DOHH2 (cell line): Measurements from ENCODE around the gene NKX2-4.

Experiments
- CTCF ChIP-seq: fragments of 200-600 bp; sonication (generic); IDR thresholded peaks from one replicate; pipeline ENCODE4 v1.5.1; 2014; ENCODE audit warnings: antibody characterized with exemption, mild to moderate bottlenecking, low read depth, low read length; ENCODE audit not compliant: poor library complexity, severe bottlenecking
- EZH2phosphoT487 ChIP-seq: fragments of 200-600 bp; sonication (generic); IDR thresholded peaks from 2 replicates; pipeline ENCODE4 v1.6.1; 2017; ENCODE audit warnings: borderline replicate concordance, mild to moderate bottlenecking, antibody characterized with exemption, low read length, moderate library complexity, mixed read lengths

- TF ChIP-seq CTCF (no peak), EZH2phosphoT487 (no peak)
Observed at GRCh38 chr20:21364413-21364812, 32.9 kb downstream of the NKX2-4 start.
